HEK293T (cell line): Measurements from ENCODE around the gene MICALL2.
A peak's percentile ranks its signal among the peaks of the same experiment; 100 is the strongest.

Source experiments
- CTCF ChIA-PET: fragments of 350-600 bp; formaldehyde crosslinking; extraction: SDS; loops from one replicate; lab custom pipeline; 2021; ENCODE audit warnings: antibody characterized with exemption, inconsistent platforms; lab: Yijun Ruan, JAX
- POLR2A ChIA-PET: fragments of 350-600 bp; formaldehyde crosslinking; extraction: SDS; loops from one replicate; lab custom pipeline; 2020; ENCODE audit warnings: antibody characterized with exemption, inconsistent platforms; lab: Yijun Ruan, JAX
- DNase-seq: peaks from one replicate; pipeline ENCODE4 v3.0.0; 2012; ENCODE audit warnings: mixed read lengths; ENCODE audit errors: extremely low spot score
- ARNT ChIP-seq: fragments of 450-650 bp; IDR thresholded peaks from 2 replicates; pipeline ENCODE4 v1.6.1; 2017; ENCODE audit warnings: mild to moderate bottlenecking
- BHLHE40 ChIP-seq: fragments of 450-650 bp; IDR thresholded peaks from 2 replicates; pipeline ENCODE4 v1.6.1; 2016; ENCODE audit warnings: mild to moderate bottlenecking, moderate library complexity, borderline replicate concordance
- CTBP1 ChIP-seq: fragments of 450-650 bp; IDR thresholded peaks from 2 replicates; pipeline ENCODE4 v1.6.1; 2016; ENCODE audit warnings: borderline replicate concordance
- ELF4 ChIP-seq: fragments of 450-650 bp; IDR thresholded peaks from 2 replicates; pipeline ENCODE4 v1.6.1; 2017; ENCODE audit warnings: antibody characterized with exemption
- FOXA1 ChIP-seq: fragments of 450-650 bp; IDR thresholded peaks from 2 replicates; pipeline ENCODE4 v1.6.1; 2016; ENCODE audit warnings: mild to moderate bottlenecking
- FOXK2 ChIP-seq: fragments of 450-650 bp; IDR thresholded peaks from 2 replicates; pipeline ENCODE4 v1.6.1; 2016; ENCODE audit warnings: mild to moderate bottlenecking
- FOXM1 ChIP-seq: fragments of 450-650 bp; IDR thresholded peaks from 2 replicates; pipeline ENCODE4 v1.6.1; 2017; ENCODE audit warnings: mild to moderate bottlenecking, borderline replicate concordance
- HDGF ChIP-seq: fragments of 450-650 bp; IDR thresholded peaks from 2 replicates; pipeline ENCODE4 v1.6.1; 2017; ENCODE audit warnings: antibody characterized with exemption, borderline replicate concordance
- L3MBTL2 ChIP-seq: fragments of 450-650 bp; conservative IDR thresholded peaks from 2 replicates; pipeline ENCODE4 v1.6.1; 2016; ENCODE audit warnings: mild to moderate bottlenecking
- LEF1 ChIP-seq: fragments of 450-650 bp; IDR thresholded peaks from 2 replicates; pipeline ENCODE4 v1.6.1; 2017; ENCODE audit warnings: mild to moderate bottlenecking, borderline replicate concordance
- NFRKB ChIP-seq: fragments of 450-650 bp; IDR thresholded peaks from 2 replicates; pipeline ENCODE4 v1.6.1; 2016; ENCODE audit warnings: mild to moderate bottlenecking, moderate library complexity
- PKNOX1 ChIP-seq: fragments of 450-650 bp; IDR thresholded peaks from 2 replicates; pipeline ENCODE4 v1.6.1; 2016
- SP1 ChIP-seq: fragments of 450-650 bp; IDR thresholded peaks from 2 replicates; pipeline ENCODE4 v1.6.1; 2017
- SUZ12 ChIP-seq: fragments of 450-650 bp; IDR thresholded peaks from 2 replicates; pipeline ENCODE4 v1.6.1; 2016; ENCODE audit warnings: mild to moderate bottlenecking
- TARDBP ChIP-seq: fragments of 450-650 bp; IDR thresholded peaks from 2 replicates; pipeline ENCODE4 v1.6.1; 2016
- ZNF384 ChIP-seq: fragments of 450-650 bp; IDR thresholded peaks from 2 replicates; pipeline ENCODE4 v1.6.1; 2016

The MICALL2 gene

GRCh38 chr7:1426474-1426873, 32.8 kb downstream of the MICALL2 start:
- CTCF ChIA-PET: no interaction called here
- TF ChIP-seq ELF4 (no peak), HDGF (no peak), SUZ12 (no peak), CTBP1 (no peak), ARNT (no peak), ZNF384 (no peak), FOXA1 (no peak), SP1 (no peak), NFRKB (no peak), BHLHE40 (no peak)
- no peak for DNase-seq
- POLR2A ChIA-PET: no interaction called here

- POLR2A ChIA-PET: no interaction called here
- peak; percentile 66 for DNase-seq
- TF ChIP-seq SP1 (no peak), BHLHE40 (no peak), FOXA1 (no peak), ELF4 (no peak), NFRKB (no peak), CTBP1 (no peak), HDGF (no peak), FOXM1 (no peak), SUZ12 (no peak), L3MBTL2 (no peak), PKNOX1 (no peak), ZNF384 (no peak), LEF1 (no peak), ARNT (no peak), TARDBP (no peak), FOXK2 (no peak)
- CTCF ChIA-PET: no interaction called here
These were observed 33.8 kb downstream of the MICALL2 start for GRCh38 chr7:1425292-1426136.

- no peak for DNase-seq
- TF ChIP-seq SUZ12: no peak
- TF ChIP-seq FOXA1: no peak
- TF ChIP-seq TARDBP: no peak
- no peak for TF ChIP-seq ARNT
- no peak for TF ChIP-seq BHLHE40
- no peak for TF ChIP-seq CTBP1
- no peak for TF ChIP-seq ELF4
- TF ChIP-seq L3MBTL2: no peak
- TF ChIP-seq ZNF384: no peak
- TF ChIP-seq HDGF: no peak
- no peak for TF ChIP-seq LEF1
- TF ChIP-seq FOXK2: no peak
- TF ChIP-seq FOXM1: no peak
- no peak for TF ChIP-seq SP1
- ChIA-PET POLR2A (no interaction called here), CTCF (interaction anchor here (2.1 kb wide), 1 partner anchor 8 kb away, joined by 7 read pairs; no protein-coding TSS in a partner anchor)
These were observed 35.2 kb downstream of the MICALL2 start for GRCh38 chr7:1424041-1424440.

GRCh38 chr7:1423264-1423811, 35.9 kb downstream of the MICALL2 start:
- ChIA-PET CTCF (interaction anchor here (2.1 kb wide), 1 partner anchor 9 kb away, joined by 7 read pairs; no protein-coding TSS in a partner anchor), POLR2A (no interaction called here)
- no peak for DNase-seq
- TF ChIP-seq ELF4 (no peak), LEF1 (no peak), ARNT (no peak), PKNOX1 (no peak), FOXK2 (no peak), CTBP1 (no peak), FOXM1 (no peak), HDGF (no peak), NFRKB (no peak), FOXA1 (no peak), SP1 (no peak), BHLHE40 (no peak), SUZ12 (no peak), TARDBP (no peak)

GRCh38 chr7:1422512-1423263, 36.6 kb downstream of the MICALL2 start:
- TF ChIP-seq CTBP1 (no peak), TARDBP (no peak)
- ChIA-PET POLR2A (no interaction called here), CTCF (interaction anchor here (2.1 kb wide), 1 partner anchor 10 kb away, joined by 7 read pairs; no protein-coding TSS in a partner anchor)
- DNase-seq: no peak

- ChIA-PET POLR2A (no interaction called here), CTCF (no interaction called here)
- no peak for DNase-seq
- no peak for TF ChIP-seq ZNF384
- TF ChIP-seq LEF1: no peak
- TF ChIP-seq TARDBP: no peak
- no peak for TF ChIP-seq PKNOX1
- no peak for TF ChIP-seq ARNT
- TF ChIP-seq SP1: no peak
- TF ChIP-seq FOXM1: no peak
- TF ChIP-seq FOXK2: no peak
- no peak for TF ChIP-seq ELF4
- TF ChIP-seq SUZ12: no peak
- no peak for TF ChIP-seq FOXA1
- no peak for TF ChIP-seq NFRKB
- no peak for TF ChIP-seq HDGF
These were observed 37.3 kb downstream of the MICALL2 start for GRCh38 chr7:1421946-1422345.
